Neural cell (in vitro differentiated cells): ENCODE data around the gene MGLL. TPM values are rescaled to one million over a fixed set of nuclear protein-coding genes. Genes with fewer than 3 reads are reported as not detected.
A peak's percentile ranks its signal among the peaks of the same experiment; 100 is the strongest.
"Not testable (repeated sequence)": the region's sequence is repeated elsewhere in the genome, so short reads cannot be mapped to it uniquely, and the experiment has no call there.

Experiments used
- H2AFZ ChIP-seq: fragments of 200-600, 300-800 bp; sonication (generic), shearing (Covaris generic); 2 replicates; pipeline ENCODE4 v1.6.0; 2014; ENCODE audit warnings: low read depth, mild to moderate bottlenecking, antibody characterized with exemption, low read length, moderate library complexity
- H3F3A ChIP-seq: fragments of 200-600 bp; shearing (Covaris generic); 2 replicates; pipeline ENCODE4 v1.6.1; 2016; ENCODE audit warnings: mild to moderate bottlenecking, moderate library complexity, mixed read lengths, antibody characterized with exemption, low read length; ENCODE audit not compliant: insufficient read depth, poor library complexity, severe bottlenecking
- H3K27ac ChIP-seq: fragments of 200-600, 300-800 bp; sonication (generic), shearing (Covaris generic); 2 replicates; pipeline ENCODE4 v1.5.1; 2014; ENCODE audit warnings: mild to moderate bottlenecking, low read length, moderate library complexity
- H3K27me3 ChIP-seq: fragments of 300-800, 200-600 bp; sonication (generic), shearing (Covaris generic); 2 replicates; pipeline ENCODE4 v1.6.0; 2014; ENCODE audit warnings: mild to moderate bottlenecking, low read depth, low read length, moderate library complexity; ENCODE audit not compliant: insufficient read depth
- H3K36me3 ChIP-seq: fragments of 300-800, 200-600 bp; sonication (generic), shearing (Covaris generic); 2 replicates; pipeline ENCODE4 v1.5.1; 2014; ENCODE audit warnings: mild to moderate bottlenecking, antibody characterized with exemption, low read length, moderate library complexity; ENCODE audit not compliant: insufficient read depth
- H3K4me2 ChIP-seq: fragments of 300-800, 200-600 bp; sonication (generic), shearing (Covaris generic); 2 replicates; pipeline ENCODE4 v1.6.0; 2014; ENCODE audit warnings: mild to moderate bottlenecking, low read length
- H3K4me3 ChIP-seq: fragments of 300-800, 200-600 bp; sonication (generic), shearing (Covaris generic); 2 replicates; pipeline ENCODE4 v1.5.1; 2014; ENCODE audit warnings: mild to moderate bottlenecking, low read length, moderate library complexity
- H3K79me2 ChIP-seq: fragments of 200-600 bp; shearing (Covaris generic); replicated peaks from 2 replicates; pipeline ENCODE4 v1.6.0; 2014; ENCODE audit warnings: mild to moderate bottlenecking, low read length, moderate library complexity; ENCODE audit not compliant: insufficient read depth
- H3K9ac ChIP-seq: fragments of 300-800, 200-600 bp; sonication (generic), shearing (Covaris generic); 2 replicates; pipeline ENCODE4 v1.6.1; 2016; ENCODE audit warnings: mild to moderate bottlenecking, low read length, mixed read lengths
- H3K9me2 ChIP-seq: fragments of 200-600 bp; shearing (Covaris generic); 2 replicates; pipeline ENCODE4 v1.6.1; 2016; ENCODE audit warnings: mild to moderate bottlenecking, low read length, mixed read lengths; ENCODE audit not compliant: insufficient read depth
- H3K9me3 ChIP-seq: fragments of 200-600, 300-800 bp; sonication (generic), shearing (Covaris generic); 2 replicates; pipeline ENCODE4 v1.6.1; 2016; ENCODE audit warnings: mild to moderate bottlenecking, mixed run types, low read length, moderate library complexity, mixed read lengths
- H4K20me1 ChIP-seq: fragments of 200-600 bp; shearing (Covaris generic); 2 replicates; pipeline ENCODE4 v1.6.1; 2016; ENCODE audit warnings: mild to moderate bottlenecking, mixed run types; ENCODE audit not compliant: insufficient read depth
- CTCF ChIP-seq: fragments of 450-650 bp; IDR thresholded peaks from 2 replicates; pipeline ENCODE4 v1.5.1; 2014; ENCODE audit warnings: antibody characterized with exemption, mild to moderate bottlenecking, moderate library complexity; ENCODE audit not compliant: poor library complexity, severe bottlenecking
- EP300 ChIP-seq: fragments of 450-650 bp; conservative IDR thresholded peaks from 2 replicates; pipeline ENCODE4 v1.6.1; 2014; ENCODE audit warnings: antibody characterized with exemption, mild to moderate bottlenecking, moderate library complexity; ENCODE audit not compliant: poor library complexity, severe bottlenecking
- EZH2 ChIP-seq: fragments of 200-600, 300-800 bp; shearing (Covaris generic), sonication (generic); IDR thresholded peaks from 2 replicates; pipeline ENCODE4 v1.6.1; 2014; ENCODE audit warnings: antibody characterized with exemption, low read length, borderline replicate concordance, mild to moderate bottlenecking; ENCODE audit not compliant: insufficient read depth, poor library complexity, severe bottlenecking
- MXI1 ChIP-seq: fragments of 450-650 bp; conservative IDR thresholded peaks from 2 replicates; pipeline ENCODE4 v1.6.1; 2014; ENCODE audit warnings: antibody characterized with exemption, mild to moderate bottlenecking; ENCODE audit not compliant: poor library complexity, severe bottlenecking
- POLR2AphosphoS5 ChIP-seq: IDR thresholded peaks from 2 replicates; pipeline ENCODE4 v1.6.1; 2012
- RAD21 ChIP-seq: fragments of 450-650 bp; conservative IDR thresholded peaks from 2 replicates; pipeline ENCODE4 v1.6.1; 2014; ENCODE audit warnings: antibody characterized with exemption, mild to moderate bottlenecking, moderate library complexity
- REST ChIP-seq: IDR thresholded peaks from 2 replicates; pipeline ENCODE4 v1.6.1; 2012; ENCODE audit warnings: borderline replicate concordance
- SMC3 ChIP-seq: fragments of 450-650 bp; conservative IDR thresholded peaks from 2 replicates; pipeline ENCODE4 v1.6.1; 2014; ENCODE audit warnings: antibody characterized with exemption, mild to moderate bottlenecking, moderate library complexity; ENCODE audit not compliant: poor library complexity
- TAF1 ChIP-seq: IDR thresholded peaks from 2 replicates; pipeline ENCODE4 v1.6.1; 2012; ENCODE audit warnings: low read depth
- polyA plus RNA-seq: library from polyadenylated mRNA; depleted of rRNA; stranded (reverse); fragments of >200 nt; gene quantifications from 2 replicates; pipeline ENCODE4 v1.2.3, GENCODE V29; 2014

MGLL gene
- polyA plus RNA-seq, 1 donor from 2014 or later, result 2.0 TPM

GRCh38 chr3:127706312-127706711 is 116.0 kb downstream of the MGLL start:
- H3K4me2 ChIP-seq, result no peak overlapping the region
- H3K27ac ChIP-seq, result peak overlapping the region; percentile 64
- H3K4me3 ChIP-seq, result no peak overlapping the region
- H3K9me3 ChIP-seq, result no peaks in the 10 kb centered on the region
- no peaks in the 10 kb centered on the region for H3K36me3 ChIP-seq
- no peaks in the 10 kb centered on the region for H3F3A ChIP-seq
- H4K20me1 ChIP-seq, result no peaks in the 10 kb centered on the region
- TF ChIP-seq POLR2AphosphoS5 (no peak), EZH2 (no peak), MXI1 (no peak), CTCF (no peak), RAD21 (no peak)
- H2AFZ ChIP-seq, result no peak overlapping the region
- H3K9ac ChIP-seq, result peak overlapping the region; percentile 12
- no peaks in the 10 kb centered on the region for H3K79me2 ChIP-seq
- H3K9me2 ChIP-seq, result no peaks in the 10 kb centered on the region
- no peaks in the 10 kb centered on the region for H3K27me3 ChIP-seq

GRCh38 chr3:127704840-127705239 is 117.5 kb downstream of the MGLL start:
- not testable (repeated sequence) for H4K20me1 ChIP-seq, H3K36me3 ChIP-seq, H3K9me3 ChIP-seq, H3K27me3 ChIP-seq, H2AFZ ChIP-seq, H3F3A ChIP-seq, H3K27ac ChIP-seq, H3K9me2 ChIP-seq, H3K79me2 ChIP-seq, H3K9ac ChIP-seq, H3K4me3 ChIP-seq, H3K4me2 ChIP-seq

- no peaks in the 10 kb centered on the region for H3K36me3 ChIP-seq
- H3K9ac ChIP-seq, result no peak overlapping the region
- TF ChIP-seq EP300 (no peak), CTCF (no peak), SMC3 (no peak), TAF1 (no peak), REST (no peak), POLR2AphosphoS5 (no peak), MXI1 (no peak), RAD21 (no peak), EZH2 (no peak)
- no peaks in the 10 kb centered on the region for H3K27me3 ChIP-seq
- no peak overlapping the region for H3K27ac ChIP-seq
- no peak overlapping the region for H3K4me2 ChIP-seq
- H3F3A ChIP-seq, result no peaks in the 10 kb centered on the region
- no peaks in the 10 kb centered on the region for H4K20me1 ChIP-seq
- no peaks in the 10 kb centered on the region for H3K79me2 ChIP-seq
- no peak overlapping the region for H3K4me3 ChIP-seq
- H2AFZ ChIP-seq, result no peak overlapping the region
- H3K9me2 ChIP-seq, result no peaks in the 10 kb centered on the region
- H3K9me3 ChIP-seq, result no peaks in the 10 kb centered on the region
Measured at GRCh38 chr3:127702151-127702578, 120.2 kb downstream of the MGLL start.
